Chondrocyte (in vitro differentiated cells): Measurements from ENCODE around the gene KCNQ1. TPM values are rescaled to one million over a fixed set of nuclear protein-coding genes. Genes with fewer than 3 reads are reported as not detected.

ENCODE experiments used
- DNase-seq: peaks from one replicate; pipeline ENCODE4 v3.0.0; 2021; ENCODE audit warnings: mixed read lengths, low spot score
- H3K27ac Mint-ChIP-seq: one replicate; pipeline ENCODE4 v1.8.0; 2021; ENCODE audit warnings: mild to moderate bottlenecking, moderate library complexity, mixed read lengths; ENCODE audit not compliant: unreplicated experiment
- H3K27me3 Mint-ChIP-seq: 2 replicates; pipeline ENCODE4 v1.8.0; 2021; ENCODE audit warnings: low read depth, mixed read lengths
- H3K36me3 Mint-ChIP-seq: 2 replicates; pipeline ENCODE4 v1.8.0; 2021; ENCODE audit warnings: low read depth, mixed read lengths
- H3K4me1 Mint-ChIP-seq: 2 replicates; pipeline ENCODE4 v1.8.0; 2021; ENCODE audit warnings: low read depth, mild to moderate bottlenecking, mixed read lengths
- H3K4me3 Mint-ChIP-seq: one replicate; pipeline ENCODE4 v1.8.0; 2021; ENCODE audit warnings: mild to moderate bottlenecking, moderate library complexity, mixed read lengths; ENCODE audit not compliant: unreplicated experiment
- H3K9me3 Mint-ChIP-seq: 2 replicates; pipeline ENCODE4 v1.8.0; 2021; ENCODE audit warnings: low read depth, mixed read lengths
- total RNA-seq: library from RNA; stranded (reverse); gene quantifications from 3 replicates; pipeline ENCODE4 v1.2.1, GENCODE V29; 2021
- TF ChIP-seq, protein P1 (sequence below): fragments of 200-600 bp; sonication (generic); IDR thresholded peaks from 2 replicates; pipeline ENCODE4 v1.5.0; 2021; ENCODE audit warnings: antibody characterized with exemption, mild to moderate bottlenecking, moderate library complexity

KCNQ1 gene
- total RNA-seq, 1 donor from 2014 or later: not detected

DNA sequence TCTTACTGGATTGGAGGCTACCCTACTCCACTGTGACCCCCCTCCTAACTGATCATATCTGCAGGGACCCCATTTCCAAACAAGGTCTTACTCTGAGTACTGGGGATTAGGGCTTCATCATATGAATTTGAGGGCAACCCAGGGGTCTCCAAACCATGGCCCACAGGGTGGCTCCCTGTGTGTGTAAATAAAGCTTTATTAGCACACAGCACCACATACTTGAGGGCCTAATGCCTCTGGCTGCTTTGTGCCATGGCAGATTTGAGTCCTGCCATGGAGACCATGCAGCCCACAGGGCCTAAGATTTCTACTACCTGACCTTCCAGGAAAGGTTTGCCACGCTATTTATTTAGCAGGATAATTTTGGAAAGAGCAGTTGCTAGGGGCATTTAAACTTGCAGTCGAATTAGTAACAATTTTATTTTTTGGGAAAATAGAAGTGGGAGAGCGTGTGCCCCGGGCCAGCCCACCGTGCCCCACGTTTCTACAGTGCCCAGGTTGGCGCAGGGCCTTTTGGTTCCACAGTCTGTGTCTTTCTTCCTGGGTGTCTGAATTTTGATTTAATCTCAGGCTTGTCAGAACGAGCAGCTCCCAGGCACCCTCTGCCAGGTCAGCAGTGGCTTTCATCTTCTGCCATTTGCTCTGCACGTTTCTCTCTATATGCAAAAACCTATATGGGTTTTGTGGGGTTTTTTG lies 92.3 kb downstream of the KCNQ1 start:
- peaks cover 12% of the 10 kb centered on the region for H3K27me3 Mint-ChIP-seq

DNA sequence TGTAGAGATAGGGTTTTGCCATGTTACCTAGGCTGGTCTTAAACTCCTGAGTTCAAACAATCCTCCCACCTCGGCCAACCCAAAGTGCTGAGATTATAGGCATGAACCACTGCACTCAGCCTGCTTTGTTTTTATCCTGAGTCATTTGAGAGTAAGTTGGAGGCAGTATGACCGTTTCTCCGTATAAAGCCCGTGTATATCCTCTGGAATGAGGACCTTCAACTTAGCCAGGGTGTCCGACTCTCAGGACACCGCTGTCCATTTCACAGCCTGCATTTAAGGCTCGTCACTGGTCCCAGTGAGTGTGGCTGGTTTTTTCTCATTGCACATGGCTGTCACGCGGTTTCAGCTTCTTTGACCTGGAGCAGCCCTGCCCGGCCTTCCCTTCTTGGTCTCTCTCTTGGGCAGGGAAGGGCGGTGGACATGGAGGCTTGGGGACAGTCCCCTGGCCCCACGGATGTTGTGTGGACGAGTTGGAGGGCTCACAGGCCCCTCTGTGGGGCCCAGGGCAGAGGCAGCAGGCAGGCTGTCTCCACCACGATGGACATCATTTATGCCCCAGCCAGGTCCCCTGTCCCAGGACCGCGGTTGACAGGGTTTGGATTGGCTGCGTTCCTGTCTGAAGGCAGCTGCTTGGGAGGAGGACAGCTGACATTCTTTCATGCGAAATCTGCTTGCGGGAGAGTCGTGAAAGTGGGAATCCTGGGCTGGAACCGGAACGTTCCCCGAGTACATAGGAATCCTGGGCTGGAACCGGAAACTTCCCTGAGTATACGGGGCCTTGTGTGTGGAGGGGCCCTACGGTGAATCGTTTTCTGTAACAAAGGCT lies 93.3 kb downstream of the KCNQ1 start:
- H3K9me3 Mint-ChIP-seq: no peaks in the 10 kb centered on the region
- no peak overlapping the region for H3K27ac Mint-ChIP-seq
- H3K4me3 Mint-ChIP-seq: no peak overlapping the region
- peaks cover 12% of the 10 kb centered on the region for H3K27me3 Mint-ChIP-seq
- H3K36me3 Mint-ChIP-seq: no peaks in the 10 kb centered on the region
- H3K4me1 Mint-ChIP-seq: peaks cover 8% of the 10 kb centered on the region
- peak; percentile 74 for DNase-seq
- TF ChIP-seq, protein P1, sequence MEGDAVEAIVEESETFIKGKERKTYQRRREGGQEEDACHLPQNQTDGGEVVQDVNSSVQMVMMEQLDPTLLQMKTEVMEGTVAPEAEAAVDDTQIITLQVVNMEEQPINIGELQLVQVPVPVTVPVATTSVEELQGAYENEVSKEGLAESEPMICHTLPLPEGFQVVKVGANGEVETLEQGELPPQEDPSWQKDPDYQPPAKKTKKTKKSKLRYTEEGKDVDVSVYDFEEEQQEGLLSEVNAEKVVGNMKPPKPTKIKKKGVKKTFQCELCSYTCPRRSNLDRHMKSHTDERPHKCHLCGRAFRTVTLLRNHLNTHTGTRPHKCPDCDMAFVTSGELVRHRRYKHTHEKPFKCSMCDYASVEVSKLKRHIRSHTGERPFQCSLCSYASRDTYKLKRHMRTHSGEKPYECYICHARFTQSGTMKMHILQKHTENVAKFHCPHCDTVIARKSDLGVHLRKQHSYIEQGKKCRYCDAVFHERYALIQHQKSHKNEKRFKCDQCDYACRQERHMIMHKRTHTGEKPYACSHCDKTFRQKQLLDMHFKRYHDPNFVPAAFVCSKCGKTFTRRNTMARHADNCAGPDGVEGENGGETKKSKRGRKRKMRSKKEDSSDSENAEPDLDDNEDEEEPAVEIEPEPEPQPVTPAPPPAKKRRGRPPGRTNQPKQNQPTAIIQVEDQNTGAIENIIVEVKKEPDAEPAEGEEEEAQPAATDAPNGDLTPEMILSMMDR: no peak

More for the DNA sequence above, 92.3 kb downstream of the KCNQ1 start:
- peak; percentile 33 for DNase-seq
- TF ChIP-seq, protein P1: no peak
- peaks cover 12% of the 10 kb centered on the region for H3K4me1 Mint-ChIP-seq
- no peaks in the 10 kb centered on the region for H3K36me3 Mint-ChIP-seq
- no peak overlapping the region for H3K4me3 Mint-ChIP-seq
- H3K27ac Mint-ChIP-seq: no peak overlapping the region
- H3K9me3 Mint-ChIP-seq: no peaks in the 10 kb centered on the region

DNA sequence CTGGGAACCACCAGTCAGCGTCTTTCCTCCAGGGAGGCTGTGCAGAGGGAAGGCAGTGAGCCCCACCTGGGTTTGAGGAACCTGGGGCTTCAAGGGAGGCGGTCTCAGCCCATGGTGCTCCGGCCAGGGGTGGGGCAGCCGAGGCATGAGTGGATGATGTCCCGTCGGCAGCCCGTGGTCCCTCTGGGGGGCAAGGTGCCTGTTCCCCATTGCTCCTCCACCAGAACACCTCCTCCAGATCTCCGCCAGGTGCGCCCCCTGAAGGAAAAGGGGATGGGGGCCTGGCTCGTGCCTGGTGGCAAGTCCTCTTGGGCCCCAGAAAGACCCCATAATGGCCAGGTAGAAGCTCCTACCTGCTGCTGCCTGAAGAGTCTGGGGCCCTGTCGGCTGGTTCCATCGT lies 94.1 kb downstream of the KCNQ1 start:
- no peaks in the 10 kb centered on the region for H3K9me3 Mint-ChIP-seq
- TF ChIP-seq, protein P1: no peak
- no peak overlapping the region for H3K4me3 Mint-ChIP-seq
- H3K4me1 Mint-ChIP-seq: peaks cover under 1% of the 10 kb centered on the region
- H3K27me3 Mint-ChIP-seq: peaks cover 12% of the 10 kb centered on the region
- H3K36me3 Mint-ChIP-seq: no peaks in the 10 kb centered on the region
- no peak overlapping the region for H3K27ac Mint-ChIP-seq
- DNase-seq: no peak

DNA sequence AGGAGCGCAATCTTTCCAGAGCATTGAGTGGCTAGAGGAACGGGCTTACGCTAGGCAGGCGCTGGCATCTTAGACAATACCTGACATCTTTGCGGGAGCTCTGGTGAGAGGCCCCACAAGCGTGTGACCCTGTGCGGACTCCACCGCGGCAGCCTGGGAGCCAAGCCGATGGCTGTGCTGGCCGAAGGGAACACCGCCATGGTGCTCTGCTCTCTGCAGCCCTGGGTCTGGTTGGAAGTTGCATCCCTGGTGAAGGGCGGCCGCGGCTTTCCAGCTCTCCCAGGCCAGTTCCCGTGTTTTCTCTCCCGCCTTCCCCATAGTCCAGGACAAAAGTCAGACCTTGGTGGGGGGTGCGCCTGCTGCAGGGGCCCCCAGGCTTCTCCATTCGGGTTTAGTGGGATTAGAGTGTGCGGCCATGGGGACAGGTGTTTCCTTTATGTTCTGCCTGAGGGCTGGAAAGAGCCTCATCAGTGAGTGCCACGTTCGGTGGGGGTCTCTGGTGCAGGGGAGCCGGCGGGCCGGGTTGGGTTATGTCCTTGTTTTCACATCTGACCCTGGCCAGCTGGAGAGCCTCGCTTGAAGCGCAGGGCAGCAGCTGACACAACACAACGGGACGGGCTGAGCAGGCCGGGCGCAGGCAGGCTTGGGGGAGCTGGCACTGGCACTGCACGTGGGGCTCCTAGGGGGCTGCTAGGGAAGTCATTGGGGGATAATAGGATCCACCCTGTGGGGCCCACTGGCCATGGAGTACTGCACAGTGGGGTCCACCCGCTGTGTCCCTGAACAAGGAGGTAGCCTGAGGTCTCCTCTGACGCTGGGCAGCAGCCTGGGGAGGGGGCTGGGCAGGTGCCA lies 94.8 kb downstream of the KCNQ1 start:
- H3K4me1 Mint-ChIP-seq: no peaks in the 10 kb centered on the region
- H3K9me3 Mint-ChIP-seq: no peaks in the 10 kb centered on the region
- H3K27me3 Mint-ChIP-seq: peaks cover 12% of the 10 kb centered on the region
- peak; percentile 81 for DNase-seq
- H3K36me3 Mint-ChIP-seq: no peaks in the 10 kb centered on the region
- no peak overlapping the region for H3K27ac Mint-ChIP-seq
- TF ChIP-seq, protein P1: no peak
- H3K4me3 Mint-ChIP-seq: no peak overlapping the region
